HepG2 (cell line): ENCODE results near the gene FAT1. TPM values are rescaled to one million over a fixed set of nuclear protein-coding genes. Genes with fewer than 3 reads are reported as not detected.

ENCODE experiments used
- ATF7 ChIP-seq, 2 experiments: fragments of 450-650 bp in 1 of 2; sonication (generic) in 1 of 2; formaldehyde crosslinking in 1 of 2; IDR thresholded peaks; 2 replicates each; pipeline versions ENCODE4 v1.4.0 to v1.6.1; 2016 to 2020; ENCODE audit warnings: antibody characterized with exemption in 1 of 2, mild to moderate bottlenecking in 1 of 2, missing genetic modification reagents in 1 of 2
- DZIP1 ChIP-seq: sonication (generic); formaldehyde crosslinking; IDR thresholded peaks from 2 replicates; pipeline ENCODE4 v1.5.0; 2020; ENCODE audit warnings: mild to moderate bottlenecking, missing genetic modification reagents
- EED ChIP-seq: sonication (generic); formaldehyde crosslinking; IDR thresholded peaks from 2 replicates; pipeline ENCODE4 v1.5.0; 2020; ENCODE audit warnings: mild to moderate bottlenecking, missing genetic modification reagents
- FIP1L1 ChIP-seq: fragments of 200-400 bp; formaldehyde crosslinking; IDR thresholded peaks from 2 replicates; pipeline ENCODE4 v1.6.1; 2018; ENCODE audit warnings: low read depth, mild to moderate bottlenecking, low read length, moderate library complexity, borderline replicate concordance; ENCODE audit not compliant: insufficient read depth
- HHEX ChIP-seq: IDR thresholded peaks from 2 replicates; pipeline ENCODE4 v1.6.1; 2016; ENCODE audit warnings: control low read depth
- HNF1A ChIP-seq, 2 experiments: sonication (generic) in 1 of 2; formaldehyde crosslinking in 1 of 2; IDR thresholded peaks; 2 replicates each; pipeline versions ENCODE4 v1.4.0 to v1.6.1; 2016 to 2020; ENCODE audit warnings: borderline replicate concordance in 1 of 2, low read depth in 1 of 2, mild to moderate bottlenecking in 1 of 2, missing genetic modification reagents in 1 of 2
- HNRNPH1 ChIP-seq: fragments of 200-400 bp; formaldehyde crosslinking; optimal IDR thresholded peaks from 2 replicates; pipeline ENCODE3; 2017; ENCODE audit warnings: mild to moderate bottlenecking, low read depth, low read length
- MATR3 ChIP-seq: sonication (generic); formaldehyde crosslinking; IDR thresholded peaks from 2 replicates; pipeline ENCODE4 v1.4.0; 2020; ENCODE audit warnings: missing genetic modification reagents
- MXD1 ChIP-seq: sonication (generic); formaldehyde crosslinking; IDR thresholded peaks from 2 replicates; pipeline ENCODE4 v1.4.0; 2020; ENCODE audit warnings: mild to moderate bottlenecking, missing genetic modification reagents
- REL ChIP-seq: sonication (generic); formaldehyde crosslinking; conservative IDR thresholded peaks from 2 replicates; pipeline ENCODE4 v1.8.0; 2022; ENCODE audit warnings: mild to moderate bottlenecking, missing genetic modification reagents, moderate library complexity
- SYNCRIP ChIP-seq: fragments of 200-400 bp; formaldehyde crosslinking; IDR thresholded peaks from 2 replicates; pipeline ENCODE4 v1.6.1; 2018; ENCODE audit warnings: mild to moderate bottlenecking, low read depth, low read length; ENCODE audit not compliant: insufficient read depth
- TFAP4 ChIP-seq: sonication (generic); IDR thresholded peaks from 2 replicates; pipeline ENCODE4 v1.6.1; 2016; ENCODE audit warnings: low read depth, borderline replicate concordance
- TMF1 ChIP-seq: sonication (generic); formaldehyde crosslinking; IDR thresholded peaks from 2 replicates; pipeline ENCODE4 v1.8.1; 2022; ENCODE audit warnings: low read depth, missing genetic modification reagents
- XRCC5 ChIP-seq: fragments of 200-400 bp; formaldehyde crosslinking; optimal IDR thresholded peaks from 2 replicates; pipeline ENCODE3; 2017; ENCODE audit warnings: mild to moderate bottlenecking, low read length
- ZFY ChIP-seq: sonication (generic); formaldehyde crosslinking; IDR thresholded peaks from 2 replicates; pipeline ENCODE4 v1.4.0; 2020; ENCODE audit warnings: missing genetic modification reagents
- ZNF362 ChIP-seq: sonication (generic); formaldehyde crosslinking; IDR thresholded peaks from 2 replicates; pipeline ENCODE4 v1.4.0; 2020; ENCODE audit warnings: missing genetic modification reagents, mild to moderate bottlenecking, borderline replicate concordance
- ZNF44 ChIP-seq: sonication (generic); formaldehyde crosslinking; IDR thresholded peaks from 2 replicates; pipeline ENCODE4 v1.5.1; 2020; ENCODE audit warnings: mild to moderate bottlenecking, missing genetic modification reagents
- ZNF572 ChIP-seq: sonication (generic); formaldehyde crosslinking; IDR thresholded peaks from 2 replicates; pipeline ENCODE4 v1.5.1; 2020; ENCODE audit warnings: mild to moderate bottlenecking, missing genetic modification reagents
- ZNF773 ChIP-seq: sonication (generic); formaldehyde crosslinking; IDR thresholded peaks from 2 replicates; pipeline ENCODE4 v1.4.0; 2020; ENCODE audit warnings: missing genetic modification reagents, borderline replicate concordance
- polyA plus RNA-seq, 8 experiments: library from polyadenylated mRNA; depleted of rRNA in 3 of 8; stranded (reverse) in 7 of 8; unstranded in 1 of 8; fragments of >200 nt; fragmentation: Illumina TruSeq in 4 of 8; extraction: Trizol in 4 of 8; gene quantifications; 2 replicates each; pipeline versions ENCODE4 v1.2.1 to v1.2.3, GENCODE V29; 2011 to 2016; ENCODE audit warnings: low read depth in 4 of 8, missing spikeins in 1 of 8, mixed read lengths in 1 of 8; ENCODE audit not compliant: insufficient read depth in 1 of 8
- total RNA-seq, 5 experiments: library from RNA; depleted of rRNA; stranded (reverse); fragments of >200 nt; fragmentation: Illumina TruSeq; extraction: Trizol; gene quantifications; 2 replicates each; pipeline ENCODE4 v1.2.3, GENCODE V29; 2016; ENCODE audit warnings: low read depth in 1 of 5

The FAT1 gene
- total and polyA plus RNA-seq, 2 of the 13 experiments (the other 11 are each of a cell fraction or from before 2014, with no cell fraction given), result 185 to 216 TPM

GRCh38 chr4:186643501-186644310, 80.0 kb downstream of the FAT1 start (continued):
- TF ChIP-seq HNF1A (IDR thresholded peaks at IDR 0.05; ENCODE audit: low read depth) (peak; percentile 85), HNF1A (CRISPR knock-in tag; IDR thresholded peaks at IDR 0.05; ENCODE audit: borderline replicate concordance) (peak; percentile 88; the same call in 1 of the 2 replicates), ZNF572 (CRISPR knock-in tag) (no peak), SYNCRIP (no peak), MATR3 (no peak), ZNF362 (CRISPR knock-in tag) (peak; percentile 98), ZFY (CRISPR knock-in tag) (no peak), ZNF44 (no peak), ATF7 (IDR thresholded peaks at IDR 0.05) (peak; percentile 37; the same call in 1 of the 2 replicates), ATF7 (CRISPR knock-in tag; IDR thresholded peaks at IDR 0.05) (no peak), HNRNPH1 (no peak), REL (CRISPR knock-in tag) (no peak), FIP1L1 (no peak), DZIP1 (CRISPR knock-in tag) (no peak), HHEX (CRISPR knock-in tag) (no peak), EED (CRISPR knock-in tag) (no peak), ZNF773 (no peak), TMF1 (no peak), MXD1 (CRISPR knock-in tag) (no peak), TFAP4 (peak; percentile 69), XRCC5 (no peak)
